ENCODE measurements around the gene STAG2. TPM values are rescaled to one million over a fixed set of nuclear protein-coding genes. Genes with fewer than 3 reads are reported as not detected.
A peak's percentile ranks its signal among the peaks of the same experiment; 100 is the strongest.

STAG2 gene
- total RNA-seq, 1 experiment from 2014 or later = 92.1 TPM

DNA sequence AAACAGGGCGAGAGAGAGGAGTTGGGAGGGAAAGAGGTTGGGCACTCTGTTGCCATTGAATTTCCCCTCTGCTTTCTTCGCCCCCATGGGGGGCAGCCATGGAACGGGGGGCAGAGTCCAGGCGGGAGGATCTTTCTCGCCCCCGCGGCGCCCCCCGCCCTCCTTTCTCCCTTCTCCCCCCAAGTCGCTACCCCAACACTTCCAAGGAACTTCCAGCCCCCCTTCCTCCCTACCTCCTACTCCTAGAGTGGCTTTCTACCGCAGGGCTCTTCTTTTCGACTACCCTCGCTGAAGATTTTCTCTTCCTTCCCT lies 594 bp upstream of the STAG2 start:
- no peak for DNase-seq
- no peaks in the 10 kb centered on the region for H3F3A ChIP-seq (ENCODE audit: low read length, unreplicated experiment)
- ChIA-PET POLR2A (ENCODE audit: unreplicated experiment) (no interaction called here), CTCF (no interaction called here)
- intact Hi-C loops (cut with micrococcal nuclease) = loop anchor here (1.0 to 5.0 kb wide), 3 partner anchors 15 to 1171 kb away; no protein-coding TSS in a partner anchor
- peaks cover 21% of the 10 kb centered on the region for H4K20me1 ChIP-seq (ENCODE audit: low read length)
- BruUV-seq (replicated peaks) = TSS peak; percentile 38
- peak overlapping the region; percentile 99 for H3K9ac ChIP-seq (ENCODE audit: low read length)
- peaks cover 62% of the 10 kb centered on the region for H3K79me2 ChIP-seq (ENCODE audit: low read length)
- peak overlapping the region; percentile 68 for H2AFZ ChIP-seq (ENCODE audit: low read length)
- no peak for ATAC-seq
- no peaks in the 10 kb centered on the region for H3K9me3 ChIP-seq (ENCODE audit: low read length)
- H3K9me2 ChIP-seq (replicated peaks; ENCODE audit: low read length) = no peaks in the 10 kb centered on the region
- TF ChIP-seq, protein P1, sequence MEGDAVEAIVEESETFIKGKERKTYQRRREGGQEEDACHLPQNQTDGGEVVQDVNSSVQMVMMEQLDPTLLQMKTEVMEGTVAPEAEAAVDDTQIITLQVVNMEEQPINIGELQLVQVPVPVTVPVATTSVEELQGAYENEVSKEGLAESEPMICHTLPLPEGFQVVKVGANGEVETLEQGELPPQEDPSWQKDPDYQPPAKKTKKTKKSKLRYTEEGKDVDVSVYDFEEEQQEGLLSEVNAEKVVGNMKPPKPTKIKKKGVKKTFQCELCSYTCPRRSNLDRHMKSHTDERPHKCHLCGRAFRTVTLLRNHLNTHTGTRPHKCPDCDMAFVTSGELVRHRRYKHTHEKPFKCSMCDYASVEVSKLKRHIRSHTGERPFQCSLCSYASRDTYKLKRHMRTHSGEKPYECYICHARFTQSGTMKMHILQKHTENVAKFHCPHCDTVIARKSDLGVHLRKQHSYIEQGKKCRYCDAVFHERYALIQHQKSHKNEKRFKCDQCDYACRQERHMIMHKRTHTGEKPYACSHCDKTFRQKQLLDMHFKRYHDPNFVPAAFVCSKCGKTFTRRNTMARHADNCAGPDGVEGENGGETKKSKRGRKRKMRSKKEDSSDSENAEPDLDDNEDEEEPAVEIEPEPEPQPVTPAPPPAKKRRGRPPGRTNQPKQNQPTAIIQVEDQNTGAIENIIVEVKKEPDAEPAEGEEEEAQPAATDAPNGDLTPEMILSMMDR (conservative IDR thresholded peaks at IDR 0.05; ENCODE audit: low read depth, low read length) = no peak
- TF ChIP-seq EZH2phosphoT487 (IDR thresholded peaks at IDR 0.05; ENCODE audit: borderline replicate concordance, low read length) = no peak
- TF ChIP-seq EZH2 (IDR thresholded peaks at IDR 0.05; ENCODE audit: low read length, unreplicated experiment) = no peak
- H3K4me2 ChIP-seq (ENCODE audit: low read length) = peak overlapping the region; percentile 94
- peaks cover 22% of the 10 kb centered on the region for H3K4me1 ChIP-seq (ENCODE audit: insufficient read depth, low read length)
- no peaks in the 10 kb centered on the region for H3K36me3 ChIP-seq (ENCODE audit: low read depth, low read length)
- H3K27me3 ChIP-seq (ENCODE audit: low read length) = no peaks in the 10 kb centered on the region
- peak overlapping the region; percentile 91 for H3K4me3 ChIP-seq (ENCODE audit: low read length)
- peak overlapping the region; percentile 96 for H3K27ac ChIP-seq (ENCODE audit: low read length)

DNA sequence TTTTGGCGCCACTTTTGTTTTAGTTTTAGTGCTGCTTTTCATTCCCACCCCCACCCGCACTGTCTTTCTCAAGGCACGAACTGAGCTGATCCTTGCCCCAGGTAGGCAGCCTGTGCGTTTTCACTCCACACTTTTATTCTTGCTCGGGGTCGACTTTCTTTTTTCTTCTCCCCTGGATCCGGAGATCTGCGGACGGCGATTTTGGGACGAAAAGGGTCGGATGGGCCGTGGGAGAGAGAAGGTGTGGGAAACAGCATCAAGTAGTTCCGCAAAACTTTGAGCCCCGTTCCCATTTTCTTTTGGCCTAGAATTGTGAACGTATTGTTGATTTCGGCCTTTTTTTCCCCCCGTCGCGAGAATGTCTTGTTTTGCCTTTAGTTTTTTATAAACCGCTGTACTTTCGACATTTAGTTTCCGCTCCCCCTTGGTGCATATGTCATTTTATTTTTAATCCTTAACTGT lies 531 bp downstream of the STAG2 start:
- Histone ChIP-seq H3F3A (ENCODE audit: low read length, unreplicated experiment) (no peaks in the 10 kb centered on the region), H3K36me3 (ENCODE audit: low read depth, low read length) (no peaks in the 10 kb centered on the region), H3K9me2 (replicated peaks; ENCODE audit: low read length) (no peaks in the 10 kb centered on the region), H3K4me2 (ENCODE audit: low read length) (peak overlapping the region; percentile 91), H3K4me3 (ENCODE audit: low read length) (peak overlapping the region; percentile 91), H3K79me2 (ENCODE audit: low read length) (peaks cover 74% of the 10 kb centered on the region), H2AFZ (ENCODE audit: low read length) (peak overlapping the region; percentile 48; the same call in 1 of the 2 replicates), H3K27me3 (ENCODE audit: low read length) (no peaks in the 10 kb centered on the region), H3K27ac (ENCODE audit: low read length) (peak overlapping the region; percentile 96), H3K9me3 (ENCODE audit: low read length) (no peaks in the 10 kb centered on the region), H3K9ac (ENCODE audit: low read length) (peak overlapping the region; percentile 99), H4K20me1 (ENCODE audit: low read length) (peaks cover 21% of the 10 kb centered on the region), H3K4me1 (ENCODE audit: insufficient read depth, low read length) (peaks cover 22% of the 10 kb centered on the region)
- POLR2A ChIA-PET (ENCODE audit: unreplicated experiment) = interaction anchor here (0.6 kb wide), 2 partner anchors 77 to 229 kb away, joined by 3 to 19 read pairs; partner anchors contain the start of gene THOC2
- CTCF ChIA-PET = interaction anchor here (2.1 kb wide), 1 partner anchor 15 kb away, joined by 11 read pairs; no protein-coding TSS in a partner anchor
- BruUV-seq (replicated peaks) = TSS peak; percentile 34
- no peak for DNase-seq
- TF ChIP-seq, protein P1 (conservative IDR thresholded peaks at IDR 0.05; ENCODE audit: low read depth, low read length) = no peak
- TF ChIP-seq EZH2 (IDR thresholded peaks at IDR 0.05; ENCODE audit: low read length, unreplicated experiment) = no peak
- TF ChIP-seq EZH2phosphoT487 (IDR thresholded peaks at IDR 0.05; ENCODE audit: borderline replicate concordance, low read length) = no peak
- ATAC-seq = no peak
- intact Hi-C loops (cut with micrococcal nuclease) = loop anchor here (2.0 to 5.0 kb wide), 2 partner anchors 65 to 1170 kb away; no protein-coding TSS in a partner anchor

DNA sequence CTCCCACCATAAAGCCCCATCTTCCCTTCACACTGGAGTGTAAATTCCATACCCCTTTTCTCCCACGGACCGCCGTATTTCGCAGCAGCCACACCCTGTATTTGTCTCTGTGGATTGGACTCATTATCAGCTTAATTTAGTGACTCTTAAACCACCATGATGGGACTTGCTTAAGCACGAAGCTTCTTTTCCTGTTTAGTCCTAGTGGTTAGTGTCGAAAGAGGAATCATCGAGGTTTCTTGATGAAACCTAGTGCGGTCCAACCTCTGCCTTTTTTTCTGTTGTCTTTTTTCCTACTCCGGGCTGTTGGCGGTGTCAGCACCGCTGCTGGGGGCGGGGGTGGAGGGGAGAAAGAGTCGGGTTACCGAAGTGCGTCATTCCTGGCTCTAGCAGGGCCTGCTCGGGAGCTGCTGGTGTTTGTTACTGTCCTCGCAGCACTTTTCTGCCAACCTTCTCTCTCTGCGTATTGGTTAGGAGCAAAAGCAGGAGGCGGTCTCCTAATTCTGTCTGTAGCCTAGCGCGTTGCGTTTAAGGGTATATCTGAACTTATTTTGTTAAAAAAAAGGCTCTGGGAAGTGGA lies 1.4 kb downstream of the STAG2 start:
- Histone ChIP-seq H3K9me2 (replicated peaks; ENCODE audit: low read length) (no peaks in the 10 kb centered on the region), H3K4me3 (ENCODE audit: low read length) (peak overlapping the region; percentile 91), H3F3A (ENCODE audit: low read length, unreplicated experiment) (no peaks in the 10 kb centered on the region), H3K79me2 (ENCODE audit: low read length) (peaks cover 82% of the 10 kb centered on the region), H2AFZ (ENCODE audit: low read length) (no peak overlapping the region), H3K36me3 (ENCODE audit: low read depth, low read length) (no peaks in the 10 kb centered on the region), H3K27ac (ENCODE audit: low read length) (peak overlapping the region; percentile 96), H3K9ac (ENCODE audit: low read length) (peak overlapping the region; percentile 99), H3K4me1 (ENCODE audit: insufficient read depth, low read length) (peaks cover 22% of the 10 kb centered on the region), H3K27me3 (ENCODE audit: low read length) (no peaks in the 10 kb centered on the region), H4K20me1 (ENCODE audit: low read length) (peaks cover 21% of the 10 kb centered on the region), H3K4me2 (ENCODE audit: low read length) (peak overlapping the region; percentile 91), H3K9me3 (ENCODE audit: low read length) (no peaks in the 10 kb centered on the region)
- BruUV-seq (replicated peaks) = no TSS peak
- POLR2A ChIA-PET (ENCODE audit: unreplicated experiment) = interaction anchor here (0.6 to 0.7 kb wide), 2 partner anchors 10 to 230 kb away, joined by 3 to 12 read pairs; partner anchors contain the start of gene THOC2
- TF ChIP-seq, protein P1 (conservative IDR thresholded peaks at IDR 0.05; ENCODE audit: low read depth, low read length) = no peak
- TF ChIP-seq EZH2phosphoT487 (IDR thresholded peaks at IDR 0.05; ENCODE audit: borderline replicate concordance, low read length) (no peak), EZH2 (IDR thresholded peaks at IDR 0.05; ENCODE audit: low read length, unreplicated experiment) (no peak)
- DNase-seq (peak; percentile 93), ATAC-seq (peak; percentile 64)
- CTCF ChIA-PET = interaction anchor here (1.4 to 2.1 kb wide), 2 partner anchors 14 to 130 kb away, joined by 3 to 11 read pairs; no protein-coding TSS in a partner anchor
- intact Hi-C loops (cut with micrococcal nuclease) = loop anchor here (1.0 to 5.0 kb wide), 3 partner anchors 12 to 1169 kb away; no protein-coding TSS in a partner anchor
